Measurements from ENCODE around the gene IFNAR1. TPM values are rescaled to one million over a fixed set of nuclear protein-coding genes. Genes with fewer than 3 reads are reported as not detected.
A peak's percentile ranks its signal among the peaks of the same experiment; 100 is the strongest.

IFNAR1 gene
- total and polyA plus RNA-seq, 2 donors from 2014 or later = 15.9 to 60.9 TPM

DNA sequence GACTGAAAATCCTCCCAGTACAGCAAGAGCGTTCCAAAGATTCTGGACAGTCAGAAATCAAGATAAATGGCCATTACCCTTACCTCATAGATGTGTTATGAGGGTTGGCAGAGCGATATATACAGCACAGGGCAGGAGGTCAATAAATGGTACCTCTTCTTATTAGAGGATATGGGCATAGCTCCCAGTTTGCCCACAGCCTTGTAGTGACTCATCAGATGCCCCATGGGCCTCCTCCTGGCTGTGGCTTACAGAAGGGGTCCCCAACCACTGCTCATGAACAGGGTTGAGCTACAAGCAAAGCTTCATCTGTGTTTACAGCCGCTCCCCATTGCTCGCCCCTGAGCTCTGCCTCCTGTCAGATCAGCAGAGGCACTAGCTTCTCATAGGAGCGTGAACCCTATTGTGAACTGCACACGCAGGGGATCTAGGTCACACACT lies 71.1 kb downstream of the IFNAR1 start:
- intact Hi-C loops (cut with DNase I) = no loop called here
- Histone ChIP-seq H3K9ac (ENCODE audit: low read length in 3 of 3) (no peak overlapping the region), H3K4me1 (ENCODE audit: control insufficient read depth in 2 of 3, insufficient read depth in 2 of 3, low read depth in 1 of 3, low read length in 3 of 3) (no peaks in the 10 kb centered on the region), H3K9me3 (ENCODE audit: control insufficient read depth in 2 of 3, insufficient read depth in 1 of 3, low read length in 3 of 3) (no peaks in the 10 kb centered on the region), H3K4me3 (ENCODE audit: low read length in 3 of 3) (no peak overlapping the region), H3K36me3 (ENCODE audit: control insufficient read depth in 2 of 3, insufficient read depth in 3 of 3, low read length in 3 of 3) (no peaks in the 10 kb centered on the region), H3K27me3 (ENCODE audit: control insufficient read depth, insufficient read depth, low read length) (no peaks in the 10 kb centered on the region), H3K27ac (ENCODE audit: low read depth in 2 of 2, low read length in 2 of 2) (no peak overlapping the region)
- FAIRE-seq (no peak), DNase-seq (no peak)
- TF ChIP-seq, protein P1, sequence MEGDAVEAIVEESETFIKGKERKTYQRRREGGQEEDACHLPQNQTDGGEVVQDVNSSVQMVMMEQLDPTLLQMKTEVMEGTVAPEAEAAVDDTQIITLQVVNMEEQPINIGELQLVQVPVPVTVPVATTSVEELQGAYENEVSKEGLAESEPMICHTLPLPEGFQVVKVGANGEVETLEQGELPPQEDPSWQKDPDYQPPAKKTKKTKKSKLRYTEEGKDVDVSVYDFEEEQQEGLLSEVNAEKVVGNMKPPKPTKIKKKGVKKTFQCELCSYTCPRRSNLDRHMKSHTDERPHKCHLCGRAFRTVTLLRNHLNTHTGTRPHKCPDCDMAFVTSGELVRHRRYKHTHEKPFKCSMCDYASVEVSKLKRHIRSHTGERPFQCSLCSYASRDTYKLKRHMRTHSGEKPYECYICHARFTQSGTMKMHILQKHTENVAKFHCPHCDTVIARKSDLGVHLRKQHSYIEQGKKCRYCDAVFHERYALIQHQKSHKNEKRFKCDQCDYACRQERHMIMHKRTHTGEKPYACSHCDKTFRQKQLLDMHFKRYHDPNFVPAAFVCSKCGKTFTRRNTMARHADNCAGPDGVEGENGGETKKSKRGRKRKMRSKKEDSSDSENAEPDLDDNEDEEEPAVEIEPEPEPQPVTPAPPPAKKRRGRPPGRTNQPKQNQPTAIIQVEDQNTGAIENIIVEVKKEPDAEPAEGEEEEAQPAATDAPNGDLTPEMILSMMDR (IDR thresholded peaks at IDR 0.05; ENCODE audit: borderline replicate concordance, extremely low read depth, insufficient read depth) = no peak

GRCh38 chr21:33396436-33396835 lies 71.7 kb downstream of the IFNAR1 start:
- no peak overlapping the region for H3K4me3 ChIP-seq (ENCODE audit: low read length in 3 of 3)
- TF ChIP-seq, protein P1 (IDR thresholded peaks at IDR 0.05; ENCODE audit: borderline replicate concordance, extremely low read depth, insufficient read depth) = no peak
- no peaks in the 10 kb centered on the region for H3K36me3 ChIP-seq (ENCODE audit: control insufficient read depth in 2 of 3, insufficient read depth in 3 of 3, low read length in 3 of 3)
- no peak overlapping the region for H3K27ac ChIP-seq (ENCODE audit: low read depth in 2 of 2, low read length in 2 of 2)
- no peak overlapping the region for H3K9ac ChIP-seq (ENCODE audit: low read length in 3 of 3)
- no peaks in the 10 kb centered on the region for H3K9me3 ChIP-seq (ENCODE audit: control insufficient read depth in 2 of 3, insufficient read depth in 1 of 3, low read length in 3 of 3)
- intact Hi-C loops (cut with DNase I) = no loop called here
- FAIRE-seq (no peak), DNase-seq (no peak)
- no peaks in the 10 kb centered on the region for H3K4me1 ChIP-seq (ENCODE audit: control insufficient read depth in 2 of 3, insufficient read depth in 2 of 3, low read depth in 1 of 3, low read length in 3 of 3)
- no peaks in the 10 kb centered on the region for H3K27me3 ChIP-seq (ENCODE audit: control insufficient read depth, insufficient read depth, low read length)

DNA sequence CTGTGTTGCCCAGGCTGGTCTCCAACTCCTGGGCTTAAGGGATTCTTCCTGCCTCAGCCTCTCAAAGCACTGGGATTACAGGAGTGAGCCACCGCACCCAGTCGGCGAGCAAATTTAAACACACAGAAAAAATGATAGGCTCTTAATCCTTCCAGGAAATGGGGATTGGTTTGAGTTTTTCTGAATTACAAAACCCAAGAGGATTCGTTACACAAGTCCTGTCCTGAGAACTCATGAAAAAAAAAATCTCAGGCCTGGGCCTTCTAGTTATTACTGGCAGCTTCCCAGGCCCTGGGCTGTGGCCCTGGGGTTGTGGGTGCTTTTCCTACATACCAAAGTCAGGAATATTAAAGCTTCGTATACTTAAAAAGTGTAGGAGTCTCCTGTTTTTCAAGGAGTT lies 72.2 kb downstream of the IFNAR1 start:
- Histone ChIP-seq H3K27ac (ENCODE audit: low read depth in 2 of 2, low read length in 2 of 2) (peak overlapping the region in 1 of 2 donors; percentile 28), H3K4me3 (ENCODE audit: low read length in 3 of 3) (no peak overlapping the region), H3K4me1 (ENCODE audit: control insufficient read depth in 2 of 3, insufficient read depth in 2 of 3, low read depth in 1 of 3, low read length in 3 of 3) (no peaks in the 10 kb centered on the region), H3K27me3 (ENCODE audit: control insufficient read depth, insufficient read depth, low read length) (no peaks in the 10 kb centered on the region), H3K36me3 (ENCODE audit: control insufficient read depth in 2 of 3, insufficient read depth in 3 of 3, low read length in 3 of 3) (no peaks in the 10 kb centered on the region), H3K9me3 (ENCODE audit: control insufficient read depth in 2 of 3, insufficient read depth in 1 of 3, low read length in 3 of 3) (no peaks in the 10 kb centered on the region), H3K9ac (ENCODE audit: low read length in 3 of 3) (no peak overlapping the region)
- intact Hi-C loops (cut with DNase I) = no loop called here
- FAIRE-seq = no peak
- peak in 1 of 5 donors; percentile 60 for DNase-seq
- TF ChIP-seq, protein P1 (IDR thresholded peaks at IDR 0.05; ENCODE audit: borderline replicate concordance, extremely low read depth, insufficient read depth) = no peak

DNA sequence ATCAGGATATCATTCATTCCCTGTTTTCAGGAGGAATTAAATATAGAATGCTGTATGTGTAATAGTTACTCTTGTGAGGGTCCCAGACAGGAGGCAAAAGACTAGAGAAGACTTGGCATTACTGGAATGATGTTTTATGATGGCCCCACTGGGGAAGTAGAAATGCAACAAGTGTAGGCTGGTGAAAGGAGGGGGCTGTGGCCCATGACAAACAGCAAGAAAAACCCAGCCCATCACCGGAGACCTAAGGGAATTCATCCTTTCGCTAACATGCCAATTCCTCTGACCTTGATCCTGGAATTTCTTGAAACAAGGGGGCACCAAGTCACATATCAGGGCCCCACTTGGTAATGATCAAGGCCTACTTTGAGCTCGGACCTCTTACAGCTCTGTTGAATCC lies 72.9 kb downstream of the IFNAR1 start:
- Histone ChIP-seq H3K27ac (ENCODE audit: low read depth in 2 of 2, low read length in 2 of 2) (no peak overlapping the region), H3K4me1 (ENCODE audit: control insufficient read depth in 2 of 3, insufficient read depth in 2 of 3, low read depth in 1 of 3, low read length in 3 of 3) (peaks cover 0 to 3% (median 3%) of the 10 kb centered on the region in 3 donors), H3K36me3 (ENCODE audit: control insufficient read depth in 2 of 3, insufficient read depth in 3 of 3, low read length in 3 of 3) (no peaks in the 10 kb centered on the region), H3K9me3 (ENCODE audit: control insufficient read depth in 2 of 3, insufficient read depth in 1 of 3, low read length in 3 of 3) (no peaks in the 10 kb centered on the region), H3K9ac (ENCODE audit: low read length in 3 of 3) (no peak overlapping the region), H3K4me3 (ENCODE audit: low read length in 3 of 3) (no peak overlapping the region), H3K27me3 (ENCODE audit: control insufficient read depth, insufficient read depth, low read length) (no peaks in the 10 kb centered on the region)
- intact Hi-C loops (cut with DNase I) = no loop called here
- FAIRE-seq (no peak), DNase-seq (peak in 1 of 5 donors; percentile 1)
- TF ChIP-seq, protein P1 (IDR thresholded peaks at IDR 0.05; ENCODE audit: borderline replicate concordance, extremely low read depth, insufficient read depth) = no peak
